Muscle layer of colon (tissue), 2 donors: ENCODE measurements around the gene ATXN3L.

ENCODE experiments used
- H3K27ac ChIP-seq: one replicate; pipeline ENCODE4 v1.7.0; 2013; ENCODE audit warnings: low read depth, mild to moderate bottlenecking, low read length, moderate library complexity
- H3K27me3 ChIP-seq, 2 donors: one replicate each; pipeline ENCODE4 v1.7.0; 2013; ENCODE audit warnings: low read length in 2 of 2, mild to moderate bottlenecking in 2 of 2; ENCODE audit not compliant: insufficient read depth in 2 of 2, control insufficient read depth in 1 of 2
- H3K36me3 ChIP-seq: one replicate; pipeline ENCODE4 v1.7.0; 2013; ENCODE audit warnings: mild to moderate bottlenecking, low read length; ENCODE audit not compliant: insufficient read depth
- H3K4me1 ChIP-seq: one replicate; pipeline ENCODE4 v1.7.0; 2013; ENCODE audit warnings: mild to moderate bottlenecking, low read length; ENCODE audit not compliant: insufficient read depth
- H3K4me3 ChIP-seq, 2 donors: one replicate each; pipeline ENCODE4 v1.7.0; 2013; ENCODE audit warnings: low read length in 2 of 2, low read depth in 1 of 2, mild to moderate bottlenecking in 1 of 2, moderate library complexity in 1 of 2
- H3K9ac ChIP-seq: one replicate; pipeline ENCODE4 v1.7.0; 2013; ENCODE audit warnings: low read length
- H3K9me3 ChIP-seq: one replicate; pipeline ENCODE4 v1.7.0; 2013; ENCODE audit warnings: mild to moderate bottlenecking, low read length
- donor health status: abdominal sarcoma.
- donor health status: Adenocarcinoma of cecum.

Gene ATXN3L

DNA sequence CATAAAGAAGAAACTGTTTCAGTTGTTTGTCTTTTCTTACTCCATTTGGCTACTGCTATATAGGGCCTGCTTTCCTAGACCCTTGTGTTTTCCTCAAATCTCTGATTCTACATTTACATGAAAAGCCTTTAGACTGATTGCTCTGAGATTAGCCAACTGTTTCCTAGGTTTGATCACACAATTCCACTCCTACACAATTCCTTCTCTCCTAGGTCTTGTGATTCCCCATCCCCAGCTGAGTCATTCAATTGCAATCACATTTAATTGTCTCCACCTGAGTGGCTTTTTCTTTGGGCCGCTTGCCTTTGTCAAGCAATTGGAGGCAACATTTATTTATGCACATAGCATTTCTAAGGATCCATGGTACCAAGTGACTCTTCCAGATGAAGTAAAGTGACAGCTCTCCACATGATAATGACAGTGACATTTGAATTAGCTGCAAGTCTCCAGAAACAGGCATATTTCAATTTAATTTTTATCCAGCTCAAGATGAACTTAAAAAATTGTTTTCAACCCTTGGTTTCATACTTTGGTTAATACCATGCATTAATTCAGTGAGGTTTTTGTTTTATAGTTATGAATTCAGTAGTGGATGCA is 35.8 kb downstream of the ATXN3L start:
- no peaks in the 10 kb centered on the region for H3K9me3 ChIP-seq
- H3K27ac ChIP-seq: no peak overlapping the region
- no peaks in the 10 kb centered on the region for H3K36me3 ChIP-seq
- H3K27me3 ChIP-seq: no peaks in the 10 kb centered on the region
- H3K9ac ChIP-seq: no peak overlapping the region
- H3K4me1 ChIP-seq: no peaks in the 10 kb centered on the region
- no peak overlapping the region for H3K4me3 ChIP-seq

DNA sequence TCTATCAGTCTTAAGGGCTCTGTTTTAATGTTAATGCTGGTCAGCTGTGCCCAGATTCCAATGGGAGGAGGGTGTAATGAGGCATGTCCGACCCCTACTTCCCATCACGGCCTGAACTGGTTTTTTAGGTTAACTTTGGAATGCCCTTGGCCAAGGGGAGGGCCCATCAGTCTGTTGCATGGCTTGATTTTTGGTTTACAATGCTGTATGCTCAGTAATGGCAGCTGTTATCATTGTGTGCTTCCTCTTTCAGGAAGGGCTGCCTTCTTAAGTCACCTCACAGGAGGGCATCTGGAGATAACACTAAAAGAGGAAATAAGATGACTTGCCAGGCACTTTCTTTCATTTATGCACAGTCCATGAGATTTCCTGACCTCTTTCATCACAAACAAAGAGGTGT is 36.3 kb downstream of the ATXN3L start:
- Histone ChIP-seq H3K27ac (no peak overlapping the region), H3K4me3 (no peak overlapping the region), H3K4me1 (no peaks in the 10 kb centered on the region), H3K36me3 (no peaks in the 10 kb centered on the region), H3K9me3 (no peaks in the 10 kb centered on the region), H3K9ac (no peak overlapping the region), H3K27me3 (no peaks in the 10 kb centered on the region)

DNA sequence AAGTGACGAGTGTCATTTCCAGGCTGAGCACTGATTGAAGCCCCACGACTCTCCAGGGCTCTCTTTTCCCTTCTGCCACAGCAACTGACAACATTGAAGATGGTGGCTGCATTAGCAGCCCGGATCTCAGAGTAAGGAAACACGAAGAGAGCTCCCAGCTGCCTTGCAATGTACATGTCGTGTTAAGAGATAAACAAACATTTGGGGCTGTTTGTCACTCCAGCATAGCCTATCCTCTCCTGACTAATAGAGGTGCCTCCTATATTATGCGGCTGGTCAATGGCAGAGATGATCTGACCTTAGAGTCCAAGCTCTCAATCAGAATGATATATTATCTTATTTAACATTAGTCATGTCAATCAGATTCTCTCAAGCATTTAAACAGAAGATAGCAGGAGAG is 38.6 kb downstream of the ATXN3L start:
- Histone ChIP-seq H3K27me3 (no peaks in the 10 kb centered on the region), H3K4me1 (no peaks in the 10 kb centered on the region), H3K36me3 (no peaks in the 10 kb centered on the region), H3K4me3 (no peak overlapping the region), H3K27ac (no peak overlapping the region), H3K9me3 (no peaks in the 10 kb centered on the region), H3K9ac (no peak overlapping the region)

DNA sequence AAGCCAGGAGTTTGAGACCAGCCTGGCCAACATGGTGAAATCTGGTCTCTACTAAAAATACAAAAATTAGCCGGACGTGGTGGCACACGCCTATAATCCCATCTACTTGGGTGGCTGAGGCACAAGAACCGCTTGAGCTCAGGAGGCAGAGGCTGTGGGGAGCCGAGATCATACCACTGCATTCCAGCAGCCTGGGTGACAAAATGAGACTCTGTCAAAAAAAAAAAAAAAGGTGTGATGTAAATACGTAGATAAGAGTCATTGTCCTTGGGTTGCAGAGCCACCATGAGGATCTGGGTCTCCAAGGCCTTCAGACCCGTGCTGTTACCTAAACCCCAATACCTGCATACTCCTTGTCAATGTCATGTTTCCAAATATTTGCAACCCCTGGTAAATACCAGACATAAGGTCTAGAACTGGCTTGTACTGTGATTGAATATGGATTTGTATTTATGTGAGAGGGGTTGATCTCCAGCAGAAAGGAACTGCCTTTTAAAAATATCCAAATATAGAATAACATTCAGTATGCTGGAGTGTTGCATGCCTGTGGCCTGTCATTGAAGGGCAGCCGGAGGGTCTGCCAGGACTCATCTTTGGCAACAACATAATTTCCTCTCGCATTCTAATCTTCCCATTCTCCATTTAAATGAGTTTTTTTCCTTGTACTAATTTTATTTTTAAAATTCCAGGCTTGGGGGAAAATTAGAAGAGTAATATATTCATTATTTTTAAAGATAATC is 40.4 kb downstream of the ATXN3L start:
- Histone ChIP-seq H3K9me3 (no peaks in the 10 kb centered on the region), H3K9ac (no peak overlapping the region), H3K27me3 (no peaks in the 10 kb centered on the region), H3K36me3 (no peaks in the 10 kb centered on the region), H3K4me1 (no peaks in the 10 kb centered on the region), H3K4me3 (no peak overlapping the region), H3K27ac (no peak overlapping the region)

DNA sequence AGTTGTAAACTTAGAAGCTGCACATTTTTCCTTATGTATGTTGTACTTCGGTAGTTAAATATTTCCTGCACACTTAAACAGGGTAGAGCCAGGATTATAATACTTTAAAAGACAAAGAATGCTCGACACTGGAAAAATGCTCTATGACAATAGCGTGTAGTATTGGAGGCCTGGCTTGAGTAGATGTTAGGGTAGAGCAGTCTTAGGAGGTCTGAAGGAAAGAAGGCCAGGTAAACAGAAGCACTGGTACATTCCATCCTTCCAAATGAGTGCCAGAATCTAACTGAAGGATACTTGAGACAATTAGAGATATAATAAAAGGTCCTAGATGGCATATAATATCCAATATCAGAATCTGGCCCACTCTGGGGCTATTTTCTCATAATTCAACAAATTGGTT is 42.3 kb downstream of the ATXN3L start:
- no peaks in the 10 kb centered on the region for H3K4me1 ChIP-seq
- no peak overlapping the region for H3K27ac ChIP-seq
- no peaks in the 10 kb centered on the region for H3K36me3 ChIP-seq
- H3K9me3 ChIP-seq: no peaks in the 10 kb centered on the region
- no peak overlapping the region for H3K9ac ChIP-seq
- H3K27me3 ChIP-seq: no peaks in the 10 kb centered on the region
- no peak overlapping the region for H3K4me3 ChIP-seq

DNA sequence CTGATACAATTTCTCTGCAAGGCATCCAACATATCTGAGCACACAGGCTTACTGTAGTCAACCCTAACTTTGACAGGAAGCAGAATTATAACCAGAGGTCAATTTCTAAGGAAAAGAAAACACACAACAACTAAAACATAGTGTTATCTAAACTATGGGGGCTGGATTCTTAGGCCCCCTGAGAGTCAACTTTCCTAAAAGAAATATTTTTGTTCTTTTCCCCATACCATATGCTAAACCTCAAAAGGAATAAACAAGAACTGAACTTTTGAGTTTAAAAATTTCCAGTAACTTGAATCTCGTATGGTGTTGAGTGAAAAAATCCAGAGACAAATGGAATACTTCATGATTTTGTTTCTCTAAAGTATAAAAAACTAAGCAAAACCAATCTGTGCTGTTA is 42.9 kb downstream of the ATXN3L start:
- H3K4me3 ChIP-seq: no peak overlapping the region
- H3K4me1 ChIP-seq: no peaks in the 10 kb centered on the region
- H3K27me3 ChIP-seq: no peaks in the 10 kb centered on the region
- H3K36me3 ChIP-seq: no peaks in the 10 kb centered on the region
- no peaks in the 10 kb centered on the region for H3K9me3 ChIP-seq
- H3K9ac ChIP-seq: no peak overlapping the region
- no peak overlapping the region for H3K27ac ChIP-seq

DNA sequence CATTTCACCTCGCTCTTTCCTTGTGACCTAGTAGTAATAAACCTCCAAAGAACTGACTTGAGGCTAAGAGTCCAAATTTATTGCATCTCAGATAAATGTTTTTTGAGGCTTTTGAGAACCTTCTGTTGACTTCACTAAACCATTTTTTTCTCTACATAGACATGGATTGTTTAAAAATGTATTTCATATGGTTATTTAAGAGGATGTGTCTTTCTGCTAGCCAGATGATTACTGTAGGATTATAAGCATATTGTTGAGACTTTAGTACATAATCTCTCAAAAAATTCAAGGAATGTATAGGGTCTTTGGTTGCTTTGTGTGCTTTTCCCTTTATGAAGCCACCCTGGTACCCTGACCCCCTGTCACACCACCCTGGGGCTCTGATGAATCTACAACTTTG is 44.8 kb downstream of the ATXN3L start:
- Histone ChIP-seq H3K9me3 (no peaks in the 10 kb centered on the region), H3K27ac (no peak overlapping the region), H3K36me3 (no peaks in the 10 kb centered on the region), H3K27me3 (no peaks in the 10 kb centered on the region), H3K4me3 (no peak overlapping the region), H3K4me1 (no peaks in the 10 kb centered on the region), H3K9ac (no peak overlapping the region)

DNA sequence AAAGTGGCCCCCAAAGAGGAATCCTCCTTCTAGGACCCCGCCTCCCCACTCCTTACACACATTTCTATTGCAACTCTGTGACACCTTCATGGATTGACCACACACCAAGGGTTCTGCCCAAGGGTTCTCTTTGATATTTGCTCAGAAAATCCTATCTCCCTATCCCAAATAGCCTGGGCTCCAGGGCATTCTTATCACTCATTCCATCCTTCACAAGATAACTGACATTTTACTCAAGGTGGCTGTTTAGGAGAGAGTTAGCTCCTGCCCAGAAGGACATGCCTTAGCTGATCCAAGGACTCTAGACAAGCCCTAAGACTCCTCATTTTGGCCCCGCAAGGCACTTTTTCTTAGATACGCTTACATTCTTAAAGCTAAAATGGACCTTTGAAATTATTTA is 47.4 kb downstream of the ATXN3L start:
- Histone ChIP-seq H3K4me3 (no peak overlapping the region), H3K4me1 (no peaks in the 10 kb centered on the region), H3K27me3 (no peaks in the 10 kb centered on the region), H3K9ac (no peak overlapping the region), H3K27ac (no peak overlapping the region), H3K36me3 (no peaks in the 10 kb centered on the region), H3K9me3 (no peaks in the 10 kb centered on the region)

DNA sequence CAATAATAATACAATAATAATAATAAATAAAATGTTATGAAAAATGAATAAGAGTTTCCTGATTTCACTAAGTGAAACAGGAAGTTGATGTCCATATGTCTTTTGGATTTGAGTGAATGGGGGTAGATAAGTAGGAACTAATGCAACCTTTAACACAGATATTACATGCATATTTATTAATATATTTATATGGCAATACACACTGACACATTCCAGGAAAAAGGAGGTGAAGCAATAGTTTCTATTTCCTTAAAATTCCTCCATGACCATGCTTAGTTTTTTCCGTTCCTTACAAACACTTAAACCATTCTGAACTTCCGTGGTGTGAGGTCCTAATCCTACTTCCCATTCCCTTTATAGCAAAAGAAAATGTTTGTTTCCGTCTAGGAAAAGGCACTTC is 48.3 kb downstream of the ATXN3L start:
- Histone ChIP-seq H3K27ac (no peak overlapping the region), H3K36me3 (no peaks in the 10 kb centered on the region), H3K4me3 (no peak overlapping the region), H3K27me3 (peaks cover 0 to 4% of the 10 kb centered on the region in 2 donors), H3K4me1 (no peaks in the 10 kb centered on the region), H3K9ac (no peak overlapping the region), H3K9me3 (no peaks in the 10 kb centered on the region)

DNA sequence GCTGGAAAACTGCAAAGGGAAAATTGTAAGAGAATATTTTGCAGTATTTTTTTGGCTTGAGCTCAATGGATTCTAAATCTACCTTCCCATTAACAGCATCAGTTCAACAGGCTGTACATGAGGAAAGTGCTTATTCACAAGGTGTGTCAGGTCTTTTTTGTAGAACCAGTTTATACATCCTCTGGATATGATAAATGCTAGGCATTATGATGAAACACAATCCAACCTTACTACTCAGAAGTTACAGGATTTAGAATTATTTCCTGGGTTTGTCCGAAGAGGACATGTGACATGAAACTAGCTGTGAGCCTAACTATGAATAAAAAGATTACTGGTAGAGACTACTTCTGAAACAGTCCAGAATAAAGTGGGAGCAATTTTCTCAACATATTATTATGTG is 49.5 kb downstream of the ATXN3L start:
- H3K9ac ChIP-seq: no peak overlapping the region
- H3K27ac ChIP-seq: no peak overlapping the region
- no peaks in the 10 kb centered on the region for H3K4me1 ChIP-seq
- peaks cover 0 to 4% of the 10 kb centered on the region in 2 donors for H3K27me3 ChIP-seq
- no peaks in the 10 kb centered on the region for H3K9me3 ChIP-seq
- H3K4me3 ChIP-seq: no peak overlapping the region
- H3K36me3 ChIP-seq: no peaks in the 10 kb centered on the region

DNA sequence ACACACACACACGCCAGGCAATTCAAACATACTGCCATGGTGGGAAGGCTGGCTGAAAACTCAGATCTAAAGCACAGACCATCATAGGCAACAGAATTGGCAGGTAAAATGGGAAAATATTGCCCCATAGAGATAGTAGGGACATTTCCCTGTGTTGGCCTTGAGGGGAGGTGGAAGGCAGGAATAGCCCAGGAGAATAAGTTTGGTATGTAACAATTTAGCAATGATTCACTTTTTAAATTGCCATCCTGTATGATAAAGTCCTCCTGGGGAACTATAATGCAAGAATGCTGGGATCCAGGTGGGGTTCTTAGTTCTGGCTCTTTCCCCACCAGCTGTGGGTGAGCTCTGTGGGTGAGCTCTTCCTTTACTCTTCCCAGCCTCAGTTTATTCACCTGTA is 51.0 kb downstream of the ATXN3L start:
- Histone ChIP-seq H3K4me1 (no peaks in the 10 kb centered on the region), H3K36me3 (no peaks in the 10 kb centered on the region), H3K27ac (no peak overlapping the region), H3K9ac (no peak overlapping the region), H3K4me3 (no peak overlapping the region), H3K9me3 (no peaks in the 10 kb centered on the region), H3K27me3 (peaks cover 0 to 4% of the 10 kb centered on the region in 2 donors)
